OCI-M2 (cell line): Measurements from ENCODE around the gene DUS2.

Experiments used
- DNase-seq: peaks from one replicate; lab custom pipeline; 2025; ENCODE audit not compliant: unreplicated experiment; lab: John Stamatoyannopoulos, UW

Gene DUS2

GRCh38 chr16:68040506-68041288, 17.6 kb downstream of the DUS2 start:
- DNase-seq: no peak

- no peak for DNase-seq
Measured at GRCh38 chr16:68041783-68042182, 18.7 kb downstream of the DUS2 start.

GRCh38 chr16:68046106-68046505, 23.0 kb downstream of the DUS2 start:
- DNase-seq: no peak

GRCh38 chr16:68047987-68048386, 24.9 kb downstream of the DUS2 start:
- DNase-seq: no peak

DNA sequence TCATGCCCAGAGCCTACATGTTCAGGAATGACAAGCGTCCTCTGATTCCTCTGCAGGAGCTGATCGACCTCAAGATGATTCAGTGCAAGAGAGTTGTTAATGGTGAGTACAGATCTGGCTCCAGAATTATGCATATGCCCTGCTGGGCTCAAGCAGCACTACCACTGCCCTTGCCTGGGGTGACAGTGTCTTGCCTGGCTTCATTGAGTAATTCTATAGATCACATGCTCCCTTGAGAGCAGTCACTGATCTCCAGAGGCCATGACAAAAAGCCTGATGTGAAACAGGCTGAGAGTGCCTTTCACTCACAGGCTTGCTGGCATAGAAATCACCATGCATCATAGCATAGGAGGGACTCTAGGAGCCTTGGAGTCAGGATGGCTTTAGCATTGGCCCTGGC, 26.4 kb downstream of the DUS2 start:
- DNase-seq: no peak

- DNase-seq: no peak
Measured at GRCh38 chr16:68055395-68055794, 32.3 kb downstream of the DUS2 start.

DNA sequence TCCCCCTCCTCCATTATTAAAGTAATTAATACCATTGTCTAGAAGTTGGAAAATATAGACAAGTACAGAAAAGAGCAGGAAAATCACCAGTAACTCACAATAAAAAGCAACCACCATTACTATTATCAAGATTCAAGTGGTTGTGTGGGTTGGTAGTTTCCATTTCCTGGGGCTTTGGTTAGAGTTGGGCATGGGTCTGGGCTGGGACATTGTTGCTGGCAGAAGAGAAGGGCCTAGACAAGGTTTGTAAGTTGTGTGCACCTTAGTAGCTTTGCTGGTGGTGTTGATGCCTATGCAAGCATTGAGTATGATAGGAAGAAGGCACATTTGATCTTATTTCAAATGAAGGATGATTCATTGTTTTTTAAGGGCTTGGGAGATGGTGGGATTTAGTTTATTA, 36.7 kb downstream of the DUS2 start:
- DNase-seq: no peak

GRCh38 chr16:68061396-68061795, 38.3 kb downstream of the DUS2 start:
- DNase-seq: no peak

DNA sequence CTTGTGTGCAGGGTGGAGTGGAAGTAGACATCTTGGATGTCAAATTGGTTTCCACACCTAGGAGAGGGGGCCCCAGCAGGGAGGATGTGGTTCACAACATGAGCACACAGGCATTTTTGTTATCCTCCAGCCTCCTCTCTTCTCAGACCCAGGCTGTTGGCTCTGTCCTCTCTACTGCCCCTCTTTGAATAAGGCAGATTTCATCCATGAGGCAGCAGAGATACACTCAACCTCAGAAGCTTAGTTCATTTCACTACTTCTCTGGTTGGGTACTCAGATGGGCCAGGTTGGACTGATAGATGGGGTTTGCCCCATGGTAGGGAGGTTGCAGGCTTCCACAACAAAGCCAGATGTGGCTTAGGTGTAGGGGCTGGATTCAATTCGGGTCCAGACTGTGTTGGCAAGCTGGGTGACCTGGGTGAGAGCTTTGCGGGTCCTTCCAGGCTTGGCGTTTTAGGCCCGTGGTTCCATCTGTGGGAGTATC, 39.9 kb downstream of the DUS2 start:
- DNase-seq: no peak

GRCh38 chr16:68064791-68065365, 41.8 kb downstream of the DUS2 start:
- no peak for DNase-seq

DNA sequence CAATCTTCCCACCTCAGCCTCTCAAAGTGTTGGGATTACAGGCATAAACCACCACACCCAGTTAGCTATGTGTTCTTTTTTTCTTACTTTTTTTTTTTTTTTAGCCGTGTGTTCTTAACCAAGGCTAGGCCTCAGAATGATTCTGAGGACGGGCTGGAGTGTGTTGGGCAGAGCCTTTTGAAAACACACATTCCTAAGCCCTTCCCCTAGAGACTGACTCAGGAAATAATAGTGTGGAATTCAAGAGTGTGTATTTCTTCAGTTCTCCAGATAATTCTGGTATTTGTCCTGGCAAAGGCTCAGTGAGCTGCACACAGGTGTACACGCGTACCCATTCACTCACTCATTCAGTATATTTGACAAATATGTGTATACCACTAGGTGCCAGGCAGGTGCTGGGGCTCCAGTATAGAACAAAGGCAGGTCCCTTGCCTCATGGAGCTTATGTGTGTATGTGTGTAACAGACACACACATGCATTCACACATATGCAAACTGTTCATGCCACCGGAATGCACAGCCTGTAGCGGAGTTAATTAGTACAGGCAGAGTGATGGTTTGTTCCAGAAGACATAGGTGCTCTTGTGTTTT, 42.7 kb downstream of the DUS2 start:
- DNase-seq: no peak

DNA sequence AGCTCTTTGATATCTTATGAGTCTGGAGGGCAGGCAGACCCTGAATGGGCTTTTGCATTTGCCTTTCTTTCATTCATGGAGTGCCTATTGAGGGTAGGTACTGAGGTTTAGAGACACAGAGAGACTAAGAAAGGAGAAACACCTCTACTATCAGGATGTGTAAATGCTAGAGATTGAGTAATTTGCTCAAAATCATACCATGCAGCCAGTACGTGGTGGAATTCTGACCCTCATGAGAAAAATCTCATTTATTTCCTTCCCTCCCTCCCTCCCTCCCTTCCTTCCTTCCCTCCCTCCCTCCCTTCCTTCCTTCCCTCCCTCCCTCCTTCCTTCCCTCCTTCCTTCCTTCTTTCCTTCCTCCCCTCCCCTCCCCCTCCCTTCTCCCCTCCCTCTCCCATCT, 43.7 kb downstream of the DUS2 start:
- DNase-seq: no peak

- no peak for DNase-seq
Measured at GRCh38 chr16:68068926-68069325, 45.8 kb downstream of the DUS2 start.

DNA sequence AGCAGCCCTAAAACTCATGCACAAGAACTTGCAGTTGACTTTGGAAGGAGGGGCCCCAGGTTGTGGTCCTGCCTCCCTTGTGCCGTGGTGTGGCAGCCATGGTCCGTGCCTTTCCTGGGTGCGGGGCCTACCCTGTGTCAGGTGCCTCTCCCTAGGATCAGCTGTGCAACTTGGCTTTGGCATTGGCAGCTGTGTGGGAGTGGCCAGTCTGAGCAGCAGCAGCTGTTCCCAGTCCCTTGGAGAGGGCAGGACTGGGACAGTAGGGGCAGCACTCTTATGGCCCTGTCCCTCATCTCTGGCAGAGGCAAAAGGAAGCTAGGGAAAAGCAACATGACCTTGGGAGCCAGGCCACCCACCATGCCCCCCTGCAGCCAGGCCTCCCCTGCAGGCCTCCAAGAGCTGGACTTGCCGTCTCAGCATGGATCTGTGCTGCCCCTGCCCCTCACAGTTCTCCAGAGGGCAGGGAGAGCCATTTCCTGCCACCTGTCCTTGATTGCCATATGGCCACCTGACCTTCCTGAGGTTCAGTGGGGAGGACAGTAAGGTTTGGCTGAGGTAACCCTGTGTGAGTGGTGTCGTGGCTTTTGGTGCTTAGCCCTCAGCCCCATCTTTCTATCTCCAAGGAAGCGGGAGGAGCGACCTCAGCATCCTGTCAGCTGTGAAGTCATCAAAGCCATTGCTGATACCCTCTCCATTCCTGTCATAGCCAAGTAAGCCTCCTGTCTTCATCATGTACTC, 46.6 kb downstream of the DUS2 start:
- no peak for DNase-seq

DNA sequence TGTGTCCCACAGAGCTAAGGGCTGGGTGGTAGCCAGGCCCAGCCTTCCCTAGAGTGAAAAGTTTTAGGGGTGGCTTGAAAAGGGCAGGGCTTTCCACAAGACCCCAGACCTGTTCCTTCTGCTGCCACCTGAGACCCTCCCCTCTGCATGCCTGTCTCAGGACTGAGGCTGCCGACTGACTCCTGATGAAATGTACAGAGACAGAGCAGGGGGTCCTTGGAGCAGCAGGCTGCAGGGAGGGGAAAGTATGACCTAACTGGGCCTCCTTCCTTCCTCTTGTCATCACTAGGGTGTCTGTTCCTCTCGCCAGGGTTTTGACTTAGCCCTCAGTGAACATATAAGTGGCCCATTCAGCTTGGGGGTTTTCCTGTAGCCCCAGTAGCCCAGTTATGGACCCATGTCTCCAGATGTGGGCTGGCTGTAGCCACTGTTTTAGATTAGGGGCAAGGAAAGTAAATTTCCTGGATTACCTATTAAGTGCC, 47.2 kb downstream of the DUS2 start:
- no peak for DNase-seq

GRCh38 chr16:68070806-68071517, 47.9 kb downstream of the DUS2 start:
- DNase-seq: no peak

GRCh38 chr16:68071518-68071901, 48.4 kb downstream of the DUS2 start:
- no peak for DNase-seq

- no peak for DNase-seq
Measured at GRCh38 chr16:68072038-68072695, 49.1 kb downstream of the DUS2 start.

- DNase-seq: no peak
Measured at GRCh38 chr16:68073902-68074760, 51.0 kb downstream of the DUS2 start.
